ENCODE data around the gene KLB. TPM values are rescaled to one million over a fixed set of nuclear protein-coding genes. Genes with fewer than 3 reads are reported as not detected.
"Not testable (repeated sequence)": the region's sequence is repeated elsewhere in the genome, so short reads cannot be mapped to it uniquely, and the experiment has no call there.

The KLB gene
- total RNA-seq, result not detected

GRCh38 chr4:39406763-39407583 is at the start of gene KLB:
KLB (plus strand) TSS chr4:39406930; CDS start chr4:39406950, 20 bp downstream.
- TF ChIP-seq, protein P1, sequence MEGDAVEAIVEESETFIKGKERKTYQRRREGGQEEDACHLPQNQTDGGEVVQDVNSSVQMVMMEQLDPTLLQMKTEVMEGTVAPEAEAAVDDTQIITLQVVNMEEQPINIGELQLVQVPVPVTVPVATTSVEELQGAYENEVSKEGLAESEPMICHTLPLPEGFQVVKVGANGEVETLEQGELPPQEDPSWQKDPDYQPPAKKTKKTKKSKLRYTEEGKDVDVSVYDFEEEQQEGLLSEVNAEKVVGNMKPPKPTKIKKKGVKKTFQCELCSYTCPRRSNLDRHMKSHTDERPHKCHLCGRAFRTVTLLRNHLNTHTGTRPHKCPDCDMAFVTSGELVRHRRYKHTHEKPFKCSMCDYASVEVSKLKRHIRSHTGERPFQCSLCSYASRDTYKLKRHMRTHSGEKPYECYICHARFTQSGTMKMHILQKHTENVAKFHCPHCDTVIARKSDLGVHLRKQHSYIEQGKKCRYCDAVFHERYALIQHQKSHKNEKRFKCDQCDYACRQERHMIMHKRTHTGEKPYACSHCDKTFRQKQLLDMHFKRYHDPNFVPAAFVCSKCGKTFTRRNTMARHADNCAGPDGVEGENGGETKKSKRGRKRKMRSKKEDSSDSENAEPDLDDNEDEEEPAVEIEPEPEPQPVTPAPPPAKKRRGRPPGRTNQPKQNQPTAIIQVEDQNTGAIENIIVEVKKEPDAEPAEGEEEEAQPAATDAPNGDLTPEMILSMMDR (IDR thresholded peaks at IDR 0.05), result no peak
- Histone ChIP-seq H3K4me3 (no peak within 1 kb of the TSS), H3K9me3 (no peaks in the 10 kb centered on the region), H3K36me3 (no peaks in the 10 kb centered on the region), H3K27ac (no peak within 1 kb of the TSS), H3K4me1 (ENCODE audit: control insufficient read depth in 1 of 2, low read depth in 2 of 2) (no peaks in the 10 kb centered on the region), H3K27me3 (replicated peaks; ENCODE audit: insufficient read depth) (no peaks in the 10 kb centered on the region)
- ATAC-seq (ENCODE audit: insufficient number of reproducible peaks, low FRiP score, low read depth) (no peak), DNase-seq (ENCODE audit: low spot score) (no peak)

DNA sequence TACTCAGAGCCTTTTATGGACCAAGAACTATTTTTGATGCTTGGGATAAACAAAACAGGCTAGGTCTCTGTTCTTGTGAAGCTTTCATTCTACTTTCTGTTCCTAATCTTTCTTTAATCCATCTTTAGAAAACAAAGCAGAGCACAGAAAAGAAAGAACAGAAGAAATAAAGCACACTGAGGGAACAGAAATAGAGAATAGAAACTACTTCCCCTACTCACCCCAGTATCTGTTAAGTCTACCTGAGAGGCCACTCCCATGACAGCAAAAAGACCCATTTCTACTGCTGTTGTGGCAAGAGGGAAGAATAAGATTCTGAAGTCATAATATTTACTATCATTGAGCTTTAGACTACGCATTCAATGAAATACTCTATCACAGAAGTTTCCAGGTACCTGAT is 49.7 kb upstream of the KLB start:
- no peak overlapping the region for H3K4me3 ChIP-seq
- ATAC-seq (ENCODE audit: insufficient number of reproducible peaks, low FRiP score, low read depth) (no peak), DNase-seq (ENCODE audit: low spot score) (no peak)
- TF ChIP-seq, protein P1 (IDR thresholded peaks at IDR 0.05), result no peak
- no peaks in the 10 kb centered on the region for H3K27me3 ChIP-seq (replicated peaks; ENCODE audit: insufficient read depth)
- no peaks in the 10 kb centered on the region for H3K9me3 ChIP-seq
- peaks cover 13 to 26% of the 10 kb centered on the region in 2 donors for H3K4me1 ChIP-seq (ENCODE audit: control insufficient read depth in 1 of 2, low read depth in 2 of 2)
- peak overlapping the region in 1 of 2 donors; percentile 6 for H3K27ac ChIP-seq
- H3K36me3 ChIP-seq, result no peaks in the 10 kb centered on the region

- H3K4me3 ChIP-seq; H3K27ac ChIP-seq; ATAC-seq (ENCODE audit: insufficient number of reproducible peaks, low FRiP score, low read depth); H3K9me3 ChIP-seq; DNase-seq (ENCODE audit: low spot score); H3K36me3 ChIP-seq; H3K27me3 ChIP-seq (replicated peaks; ENCODE audit: insufficient read depth): not testable (repeated sequence)
- H3K4me1 ChIP-seq (ENCODE audit: control insufficient read depth in 1 of 2, low read depth in 2 of 2), result peaks cover 14 to 15% of the 10 kb centered on the region in 2 donors
These were observed 46.1 kb upstream of the KLB start for GRCh38 chr4:39360611-39361010.

DNA sequence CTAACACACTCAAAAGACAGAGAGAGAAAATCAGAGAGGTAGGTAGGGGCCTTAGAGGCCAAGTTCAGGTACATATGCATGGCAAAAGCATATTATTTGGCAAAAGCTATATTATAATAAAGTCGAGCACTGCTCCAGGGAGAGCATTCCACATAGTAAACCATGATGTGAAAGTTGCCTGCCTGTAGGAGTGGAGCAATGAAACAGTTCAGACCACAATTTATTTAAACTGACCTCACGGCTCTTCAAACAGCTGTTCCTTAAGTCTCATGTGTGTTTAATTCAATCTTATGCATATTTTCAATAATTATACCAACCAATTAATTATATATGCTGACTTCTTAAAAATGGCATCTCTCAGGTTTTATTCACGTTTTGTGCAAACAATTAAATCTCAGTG is 43.9 kb upstream of the KLB start:
- DNase-seq (ENCODE audit: low spot score) (no peak), ATAC-seq (ENCODE audit: insufficient number of reproducible peaks, low FRiP score, low read depth) (no peak)
- no peak overlapping the region for H3K27ac ChIP-seq
- H3K4me3 ChIP-seq, result no peak overlapping the region
- TF ChIP-seq, protein P1 (IDR thresholded peaks at IDR 0.05), result no peak
- no peaks in the 10 kb centered on the region for H3K9me3 ChIP-seq
- H3K4me1 ChIP-seq (ENCODE audit: control insufficient read depth in 1 of 2, low read depth in 2 of 2), result peaks cover 13 to 20% of the 10 kb centered on the region in 2 donors
- H3K36me3 ChIP-seq, result no peaks in the 10 kb centered on the region
- H3K27me3 ChIP-seq (replicated peaks; ENCODE audit: insufficient read depth), result no peaks in the 10 kb centered on the region

- DNase-seq (ENCODE audit: low spot score) (no peak), ATAC-seq (ENCODE audit: insufficient number of reproducible peaks, low FRiP score, low read depth) (no peak)
- TF ChIP-seq, protein P1 (IDR thresholded peaks at IDR 0.05), result no peak
- no peaks in the 10 kb centered on the region for H3K9me3 ChIP-seq
- no peak overlapping the region for H3K4me3 ChIP-seq
- no peaks in the 10 kb centered on the region for H3K27me3 ChIP-seq (replicated peaks; ENCODE audit: insufficient read depth)
- H3K4me1 ChIP-seq (ENCODE audit: control insufficient read depth in 1 of 2, low read depth in 2 of 2), result peaks cover 13 to 20% of the 10 kb centered on the region in 2 donors
- no peaks in the 10 kb centered on the region for H3K36me3 ChIP-seq
- no peak overlapping the region for H3K27ac ChIP-seq
These were observed 42.8 kb upstream of the KLB start for GRCh38 chr4:39363773-39364393.

Measured in thoracic aorta (tissue), 2 donors.